HepG2 (cell line): ENCODE data around the gene ISY1. TPM values are rescaled to one million over a fixed set of nuclear protein-coding genes. Genes with fewer than 3 reads are reported as not detected.

ENCODE experiments used
- ARHGAP35 ChIP-seq: sonication (generic); formaldehyde crosslinking; IDR thresholded peaks from 2 replicates; pipeline ENCODE4 v1.9.0; 2022; ENCODE audit warnings: mild to moderate bottlenecking, inconsistent platforms, moderate library complexity, missing genetic modification reagents, borderline replicate concordance
- ARID3A ChIP-seq: IDR thresholded peaks from 2 replicates; pipeline ENCODE4 v1.6.1; 2012; ENCODE audit warnings: low read depth, low read length, improper control_type of control experiment
- CREB1 ChIP-seq, 2 experiments: fragments of 450-650 bp in 1 of 2; IDR thresholded peaks; 2 replicates each; pipeline ENCODE4 v1.6.1; 2016 to 2017; ENCODE audit warnings: control low read depth in 1 of 2, mild to moderate bottlenecking in 1 of 2, missing compliant biosample characterization in 1 of 2, missing genetic modification characterization in 1 of 2
- DR1 ChIP-seq: sonication (generic); formaldehyde crosslinking; IDR thresholded peaks from 2 replicates; pipeline ENCODE4 v1.8.0; 2021; ENCODE audit warnings: mild to moderate bottlenecking, missing genetic modification reagents, inconsistent platforms
- GABPA ChIP-seq, 2 experiments: IDR thresholded peaks; 2 replicates each; pipeline ENCODE4 v1.6.1; 2011 to 2016; ENCODE audit warnings: low read depth in 2 of 2, low read length in 1 of 2, missing biosample characterization in 1 of 2, missing genetic modification characterization in 1 of 2
- GATA4 ChIP-seq: sonication (generic); IDR thresholded peaks from 2 replicates; pipeline ENCODE4 v1.6.1; 2016; ENCODE audit warnings: antibody characterized with exemption, low read depth, borderline replicate concordance
- HNRNPK ChIP-seq: fragments of 200-400 bp; formaldehyde crosslinking; IDR thresholded peaks from 2 replicates; pipeline ENCODE4 v1.6.1; 2018; ENCODE audit warnings: low read length, low read depth, moderate library complexity, mild to moderate bottlenecking; ENCODE audit not compliant: poor library complexity, severe bottlenecking
- KMT2A ChIP-seq: sonication (generic); formaldehyde crosslinking; IDR thresholded peaks from 2 replicates; pipeline ENCODE4 v1.4.0; 2020; ENCODE audit warnings: missing genetic modification reagents
- MTA1 ChIP-seq: sonication (generic); formaldehyde crosslinking; IDR thresholded peaks from 2 replicates; pipeline ENCODE4 v1.4.0; 2020; ENCODE audit warnings: missing genetic modification reagents, mild to moderate bottlenecking, borderline replicate concordance
- MYNN ChIP-seq: sonication (generic); formaldehyde crosslinking; IDR thresholded peaks from 2 replicates; pipeline ENCODE4 v1.4.0; 2020; ENCODE audit warnings: mild to moderate bottlenecking, low read depth, missing genetic modification reagents
- POGZ ChIP-seq: sonication (generic); formaldehyde crosslinking; IDR thresholded peaks from 2 replicates; pipeline ENCODE4 v1.4.0; 2020; ENCODE audit warnings: mild to moderate bottlenecking, missing genetic modification reagents
- POLR2A ChIP-seq, 2 experiments: IDR thresholded peaks; 2 replicates each; pipeline ENCODE4 v1.6.1; 2011; ENCODE audit warnings: low read depth in 2 of 2, low read length in 2 of 2, mild to moderate bottlenecking in 1 of 2, moderate library complexity in 1 of 2; ENCODE audit not compliant: insufficient read depth in 1 of 2
- UBTF ChIP-seq: sonication (generic); formaldehyde crosslinking; IDR thresholded peaks from 2 replicates; pipeline ENCODE4 v1.4.0; 2020; ENCODE audit warnings: mild to moderate bottlenecking, missing genetic modification reagents
- ZBTB2 ChIP-seq: sonication (generic); formaldehyde crosslinking; IDR thresholded peaks from 2 replicates; pipeline ENCODE4 v1.8.0; 2022; ENCODE audit warnings: low read depth, missing genetic modification reagents
- ZFP91 ChIP-seq: sonication (generic); formaldehyde crosslinking; IDR thresholded peaks from 2 replicates; pipeline ENCODE4 v1.9.0; 2022; ENCODE audit warnings: missing genetic modification reagents, mild to moderate bottlenecking, borderline replicate concordance
- ZNF253 ChIP-seq: sonication (generic); formaldehyde crosslinking; IDR thresholded peaks from 2 replicates; pipeline ENCODE4 v1.8.0; 2022; ENCODE audit warnings: mild to moderate bottlenecking, missing genetic modification reagents, borderline replicate concordance
- ZNF557 ChIP-seq: sonication (generic); formaldehyde crosslinking; IDR thresholded peaks from 2 replicates; pipeline ENCODE4 v1.4.0; 2020; ENCODE audit warnings: missing genetic modification reagents
- ZNF580 ChIP-seq: IDR thresholded peaks from 2 replicates; pipeline ENCODE4 v1.6.1; 2016; ENCODE audit warnings: low read depth, borderline replicate concordance
- ZNF678 ChIP-seq: sonication (generic); formaldehyde crosslinking; IDR thresholded peaks from 2 replicates; pipeline ENCODE4 v1.4.0; 2020; ENCODE audit warnings: mild to moderate bottlenecking, missing genetic modification reagents
- ZNF720 ChIP-seq: sonication (generic); formaldehyde crosslinking; IDR thresholded peaks from 2 replicates; pipeline ENCODE4 v1.4.0; 2020; ENCODE audit warnings: missing genetic modification reagents
- polyA plus RNA-seq, 8 experiments: library from polyadenylated mRNA; depleted of rRNA in 3 of 8; stranded (reverse) in 7 of 8; unstranded in 1 of 8; fragments of >200 nt; fragmentation: Illumina TruSeq in 4 of 8; extraction: Trizol in 4 of 8; gene quantifications; 2 replicates each; pipeline versions ENCODE4 v1.2.1 to v1.2.3, GENCODE V29; 2011 to 2016; ENCODE audit warnings: low read depth in 4 of 8, missing spikeins in 1 of 8, mixed read lengths in 1 of 8; ENCODE audit not compliant: insufficient read depth in 1 of 8
- total RNA-seq, 5 experiments: library from RNA; depleted of rRNA; stranded (reverse); fragments of >200 nt; fragmentation: Illumina TruSeq; extraction: Trizol; gene quantifications; 2 replicates each; pipeline ENCODE4 v1.2.3, GENCODE V29; 2016; ENCODE audit warnings: low read depth in 1 of 5

ISY1 gene
- total and polyA plus RNA-seq, 2 of the 13 experiments (the other 11 are each of a cell fraction or from before 2014, with no cell fraction given) = 21.0 to 39.1 TPM

GRCh38 chr3:129120254-129121004 is 40.4 kb downstream of the ISY1 start (continued):
- TF ChIP-seq ZBTB2 (CRISPR knock-in tag) (peak; percentile 44; the same call in 1 of the 2 replicates), ZNF253 (no peak), ZNF580 (CRISPR knock-in tag) (peak; percentile 38; the same call in 1 of the 2 replicates), GABPA (IDR thresholded peaks at IDR 0.05; ENCODE audit: low read depth, low read length) (no peak), GABPA (CRISPR knock-in tag; IDR thresholded peaks at IDR 0.05; ENCODE audit: low read depth) (peak; percentile 60), ZNF557 (CRISPR knock-in tag) (0 out of 2 replicates have a peak, but pooled peaks have one; percentile 48), ARID3A (0 out of 2 replicates have a peak, but pooled peaks have one; percentile 33), DR1 (CRISPR knock-in tag) (0 out of 2 replicates have a peak, but pooled peaks have one; percentile 34), CREB1 (IDR thresholded peaks at IDR 0.05) (no peak), CREB1 (CRISPR knock-in tag; IDR thresholded peaks at IDR 0.05) (no peak), ARHGAP35 (CRISPR knock-in tag) (no peak), UBTF (0 out of 2 replicates have a peak, but pooled peaks have one; percentile 14), GATA4 (0 out of 2 replicates have a peak, but pooled peaks have one; percentile 34), POGZ (peak; percentile 27; the same call in 1 of the 2 replicates), KMT2A (CRISPR knock-in tag) (peak; percentile 8; the same call in 1 of the 2 replicates), ZNF678 (CRISPR knock-in tag) (no peak), MTA1 (CRISPR knock-in tag) (0 out of 2 replicates have a peak, but pooled peaks have one; percentile 13), ZFP91 (CRISPR knock-in tag) (peak; percentile 59; the same call in 1 of the 2 replicates), POLR2A (IDR thresholded peaks at IDR 0.05; ENCODE audit: insufficient read depth in 1 of 2, low read depth in 2 of 2, low read length in 2 of 2) (peak; percentile 49 to 63; a peak in 3 of 4 replicates), ZNF720 (CRISPR knock-in tag) (no peak), MYNN (CRISPR knock-in tag) (0 out of 2 replicates have a peak, but pooled peaks have one; percentile 58), HNRNPK (no peak)
